ENCODE measurements around the gene GFM2. TPM values are rescaled to one million over a fixed set of nuclear protein-coding genes. Genes with fewer than 3 reads are reported as not detected.
"Not testable (repeated sequence)": the region's sequence is repeated elsewhere in the genome, so short reads cannot be mapped to it uniquely, and the experiment has no call there.

GFM2 gene
- total RNA-seq, 1 donor from 2014 or later = 25.1 TPM

GRCh38 chr5:74685979-74686631 lies 80.8 kb downstream of the GFM2 start:
- H3K4me3 Mint-ChIP-seq (ENCODE audit: unreplicated experiment) = peak overlapping the region; percentile 89
- H3K4me1 Mint-ChIP-seq (ENCODE audit: unreplicated experiment) = peaks cover 18% of the 10 kb centered on the region
- peak overlapping the region; percentile 19 for H3K27ac Mint-ChIP-seq (ENCODE audit: unreplicated experiment)
- no peaks in the 10 kb centered on the region for H3K27me3 Mint-ChIP-seq (ENCODE audit: unreplicated experiment)
- H3K36me3 Mint-ChIP-seq (ENCODE audit: low read depth, unreplicated experiment) = peaks cover 3% of the 10 kb centered on the region
- no peaks in the 10 kb centered on the region for H3K9me3 Mint-ChIP-seq (ENCODE audit: unreplicated experiment)
- TF ChIP-seq, protein P1, sequence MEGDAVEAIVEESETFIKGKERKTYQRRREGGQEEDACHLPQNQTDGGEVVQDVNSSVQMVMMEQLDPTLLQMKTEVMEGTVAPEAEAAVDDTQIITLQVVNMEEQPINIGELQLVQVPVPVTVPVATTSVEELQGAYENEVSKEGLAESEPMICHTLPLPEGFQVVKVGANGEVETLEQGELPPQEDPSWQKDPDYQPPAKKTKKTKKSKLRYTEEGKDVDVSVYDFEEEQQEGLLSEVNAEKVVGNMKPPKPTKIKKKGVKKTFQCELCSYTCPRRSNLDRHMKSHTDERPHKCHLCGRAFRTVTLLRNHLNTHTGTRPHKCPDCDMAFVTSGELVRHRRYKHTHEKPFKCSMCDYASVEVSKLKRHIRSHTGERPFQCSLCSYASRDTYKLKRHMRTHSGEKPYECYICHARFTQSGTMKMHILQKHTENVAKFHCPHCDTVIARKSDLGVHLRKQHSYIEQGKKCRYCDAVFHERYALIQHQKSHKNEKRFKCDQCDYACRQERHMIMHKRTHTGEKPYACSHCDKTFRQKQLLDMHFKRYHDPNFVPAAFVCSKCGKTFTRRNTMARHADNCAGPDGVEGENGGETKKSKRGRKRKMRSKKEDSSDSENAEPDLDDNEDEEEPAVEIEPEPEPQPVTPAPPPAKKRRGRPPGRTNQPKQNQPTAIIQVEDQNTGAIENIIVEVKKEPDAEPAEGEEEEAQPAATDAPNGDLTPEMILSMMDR (IDR thresholded peaks at IDR 0.05; ENCODE audit: unreplicated experiment) = no peak
- no peak for DNase-seq (ENCODE audit: low spot score)

DNA sequence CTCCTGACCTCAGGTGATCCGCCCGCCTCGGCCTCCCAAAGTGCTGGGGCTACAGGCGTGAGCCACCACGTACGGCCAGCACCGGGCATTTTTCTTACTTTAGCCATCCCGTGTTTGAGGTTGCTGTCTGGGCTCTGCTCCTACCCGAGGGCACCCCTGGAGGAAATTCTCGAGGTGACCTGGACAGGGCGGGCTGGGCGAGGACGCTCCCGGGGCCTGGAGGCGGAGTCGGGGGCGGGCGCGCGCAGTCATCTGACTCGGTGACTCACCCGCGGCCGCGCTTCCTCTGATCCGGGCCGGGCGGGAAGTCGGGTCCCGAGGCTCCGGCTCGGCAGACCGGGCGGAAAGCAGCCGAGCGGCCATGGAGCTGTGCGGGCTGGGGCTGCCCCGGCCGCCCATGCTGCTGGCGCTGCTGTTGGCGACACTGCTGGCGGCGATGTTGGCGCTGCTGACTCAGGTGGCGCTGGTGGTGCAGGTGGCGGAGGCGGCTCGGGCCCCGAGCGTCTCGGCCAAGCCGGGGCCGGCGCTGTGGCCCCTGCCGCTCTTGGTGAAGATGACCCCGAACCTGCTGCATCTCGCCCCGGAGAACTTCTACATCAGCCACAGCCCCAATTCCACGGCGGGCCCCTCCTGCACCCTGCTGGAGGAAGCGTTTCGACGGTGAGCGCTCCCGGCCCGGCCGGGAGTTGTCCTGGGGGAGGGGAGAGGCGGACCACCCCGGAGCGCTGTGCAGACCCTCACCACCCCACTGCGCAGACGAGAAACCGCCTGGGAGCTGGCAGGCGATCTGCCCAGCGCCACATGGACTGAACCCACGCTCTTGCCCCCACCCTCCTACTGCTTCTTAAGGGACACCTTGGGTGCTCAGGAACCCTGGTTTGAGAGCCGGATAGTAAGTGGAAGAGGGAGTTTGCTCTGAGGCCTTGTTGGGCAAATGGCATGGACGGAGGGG lies 81.7 kb downstream of the GFM2 start, which contains the start of gene HEXB:
TSS of gene HEXB (plus strand) at position 334 of the 952 bp plus-strand sequence. CDS start at position 362, 28 bp downstream.
- TF ChIP-seq, protein P1 (IDR thresholded peaks at IDR 0.05; ENCODE audit: unreplicated experiment) = no peak
- Mint-ChIP-seq H3K4me3 (ENCODE audit: unreplicated experiment) (peak within 1 kb of the TSS; percentile 89), H3K4me1 (ENCODE audit: unreplicated experiment) (peaks cover 18% of the 10 kb centered on the region), H3K27me3 (ENCODE audit: unreplicated experiment) (no peaks in the 10 kb centered on the region), H3K36me3 (ENCODE audit: low read depth, unreplicated experiment) (peaks cover 3% of the 10 kb centered on the region), H3K9me3 (ENCODE audit: unreplicated experiment) (no peaks in the 10 kb centered on the region), H3K27ac (ENCODE audit: unreplicated experiment) (peak within 1 kb of the TSS; percentile 19)
- DNase-seq (ENCODE audit: low spot score) = peak; percentile 90

DNA sequence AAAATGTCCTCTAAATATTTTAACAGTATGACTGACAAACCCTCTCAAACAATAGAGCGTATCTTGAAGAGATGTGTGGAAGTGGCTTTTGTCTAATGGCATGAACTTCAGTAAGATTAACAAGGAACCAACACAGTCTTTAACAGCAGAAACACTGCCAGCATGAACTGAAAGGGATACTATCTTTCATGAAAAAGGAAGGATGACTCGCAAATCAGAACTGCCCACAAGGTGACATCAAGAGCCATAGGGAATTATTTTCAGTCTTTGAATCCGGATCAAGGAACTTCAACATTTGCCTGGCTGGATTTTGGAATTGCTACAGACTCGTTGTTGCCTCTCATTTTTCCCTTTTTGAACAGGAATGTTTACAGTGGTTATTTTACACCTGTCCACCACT lies 87.0 kb downstream of the GFM2 start:
- Mint-ChIP-seq H3K36me3 (ENCODE audit: low read depth, unreplicated experiment) (no peaks in the 10 kb centered on the region), H3K4me3 (ENCODE audit: unreplicated experiment) (no peak overlapping the region), H3K27me3 (ENCODE audit: unreplicated experiment) (no peaks in the 10 kb centered on the region), H3K27ac (ENCODE audit: unreplicated experiment) (no peak overlapping the region), H3K9me3 (ENCODE audit: unreplicated experiment) (no peaks in the 10 kb centered on the region), H3K4me1 (ENCODE audit: unreplicated experiment) (peaks cover 3% of the 10 kb centered on the region)
- TF ChIP-seq, protein P1 (IDR thresholded peaks at IDR 0.05; ENCODE audit: unreplicated experiment) = no peak
- no peak for DNase-seq (ENCODE audit: low spot score)

DNA sequence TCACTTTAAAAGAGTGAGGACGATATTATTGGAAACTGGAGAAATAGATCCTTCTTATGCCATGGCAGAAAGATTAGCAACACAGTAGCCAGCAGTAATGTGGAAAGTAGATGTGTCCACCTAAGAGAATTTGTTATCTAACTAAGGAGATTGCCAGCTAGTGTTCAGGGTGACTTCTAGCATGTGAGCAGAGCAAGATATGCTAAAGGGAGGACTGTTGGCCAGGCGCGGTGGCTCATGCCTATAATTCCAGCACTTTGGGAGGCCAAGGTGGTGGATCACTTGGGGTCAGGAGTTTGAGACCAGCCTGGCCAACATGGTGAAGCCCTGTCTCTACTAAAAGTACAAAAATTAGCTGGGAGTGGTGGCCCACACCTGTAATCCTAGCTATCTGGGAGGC lies 87.6 kb downstream of the GFM2 start:
- not testable (repeated sequence) for H3K4me1 Mint-ChIP-seq (ENCODE audit: unreplicated experiment); H3K4me3 Mint-ChIP-seq (ENCODE audit: unreplicated experiment)

GRCh38 chr5:74678123-74678522 lies 88.8 kb downstream of the GFM2 start:
- not testable (repeated sequence) for H3K9me3 Mint-ChIP-seq (ENCODE audit: unreplicated experiment); H3K4me3 Mint-ChIP-seq (ENCODE audit: unreplicated experiment); H3K27me3 Mint-ChIP-seq (ENCODE audit: unreplicated experiment); DNase-seq (ENCODE audit: low spot score); H3K4me1 Mint-ChIP-seq (ENCODE audit: unreplicated experiment); H3K36me3 Mint-ChIP-seq (ENCODE audit: low read depth, unreplicated experiment); H3K27ac Mint-ChIP-seq (ENCODE audit: unreplicated experiment)

More for the DNA sequence above, 87.6 kb downstream of the GFM2 start:
- not testable (repeated sequence) for H3K27me3 Mint-ChIP-seq (ENCODE audit: unreplicated experiment); H3K36me3 Mint-ChIP-seq (ENCODE audit: low read depth, unreplicated experiment); DNase-seq (ENCODE audit: low spot score); H3K27ac Mint-ChIP-seq (ENCODE audit: unreplicated experiment); H3K9me3 Mint-ChIP-seq (ENCODE audit: unreplicated experiment)

DNA sequence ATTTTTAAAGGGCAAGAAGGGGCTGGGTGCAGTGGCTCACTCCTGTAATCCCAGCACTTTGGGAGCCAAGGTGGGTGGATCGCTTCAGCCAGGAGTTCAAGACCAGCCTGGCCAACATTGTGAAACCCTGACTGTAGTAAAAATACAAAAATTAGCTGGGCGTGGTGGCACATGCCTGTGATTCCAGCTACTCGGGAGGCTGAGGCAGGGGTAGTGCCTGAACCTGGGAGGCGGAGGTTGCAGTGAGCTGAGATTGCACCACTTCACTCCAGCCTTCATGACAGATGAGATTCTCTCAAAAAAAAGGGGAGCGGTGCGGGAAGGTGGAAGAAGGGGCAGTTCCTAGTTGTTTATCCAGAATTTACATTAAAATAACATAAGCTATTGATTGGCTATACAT lies 90.5 kb downstream of the GFM2 start:
- H3K27me3 Mint-ChIP-seq (ENCODE audit: unreplicated experiment); H3K9me3 Mint-ChIP-seq (ENCODE audit: unreplicated experiment); H3K27ac Mint-ChIP-seq (ENCODE audit: unreplicated experiment); H3K4me1 Mint-ChIP-seq (ENCODE audit: unreplicated experiment); DNase-seq (ENCODE audit: low spot score); H3K4me3 Mint-ChIP-seq (ENCODE audit: unreplicated experiment); H3K36me3 Mint-ChIP-seq (ENCODE audit: low read depth, unreplicated experiment): not testable (repeated sequence)

Data from endothelial cell (in vitro differentiated cells).